HG03378 (cell line): Measurements from ENCODE around the gene GALNT7.
"Not testable (repeated sequence)": the region's sequence is repeated elsewhere in the genome, so short reads cannot be mapped to it uniquely, and the experiment has no call there.

Experiments
- ATAC-seq: cut with Tn5 transposase; IDR thresholded peaks from one replicate; pipeline ENCODE4 v1.9.1; 2021; ENCODE audit warnings: mild to moderate bottlenecking, moderate library complexity; ENCODE audit not compliant: unreplicated experiment

Gene GALNT7, protein sequence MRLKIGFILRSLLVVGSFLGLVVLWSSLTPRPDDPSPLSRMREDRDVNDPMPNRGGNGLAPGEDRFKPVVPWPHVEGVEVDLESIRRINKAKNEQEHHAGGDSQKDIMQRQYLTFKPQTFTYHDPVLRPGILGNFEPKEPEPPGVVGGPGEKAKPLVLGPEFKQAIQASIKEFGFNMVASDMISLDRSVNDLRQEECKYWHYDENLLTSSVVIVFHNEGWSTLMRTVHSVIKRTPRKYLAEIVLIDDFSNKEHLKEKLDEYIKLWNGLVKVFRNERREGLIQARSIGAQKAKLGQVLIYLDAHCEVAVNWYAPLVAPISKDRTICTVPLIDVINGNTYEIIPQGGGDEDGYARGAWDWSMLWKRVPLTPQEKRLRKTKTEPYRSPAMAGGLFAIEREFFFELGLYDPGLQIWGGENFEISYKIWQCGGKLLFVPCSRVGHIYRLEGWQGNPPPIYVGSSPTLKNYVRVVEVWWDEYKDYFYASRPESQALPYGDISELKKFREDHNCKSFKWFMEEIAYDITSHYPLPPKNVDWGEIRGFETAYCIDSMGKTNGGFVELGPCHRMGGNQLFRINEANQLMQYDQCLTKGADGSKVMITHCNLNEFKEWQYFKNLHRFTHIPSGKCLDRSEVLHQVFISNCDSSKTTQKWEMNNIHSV

GRCh38 chr4:173168396-173169177 is at the start of gene GALNT7:
GALNT7 (plus strand) TSS chr4:173168811; CDS start chr4:173168836, 25 bp downstream.
- peak; percentile 30 for ATAC-seq

- ATAC-seq = not testable (repeated sequence)
Observed at GRCh38 chr4:173118819-173119218, 49.8 kb upstream of the GALNT7 start.

- ATAC-seq = no peak
Observed at GRCh38 chr4:173119818-173120217, 48.8 kb upstream of the GALNT7 start.

DNA sequence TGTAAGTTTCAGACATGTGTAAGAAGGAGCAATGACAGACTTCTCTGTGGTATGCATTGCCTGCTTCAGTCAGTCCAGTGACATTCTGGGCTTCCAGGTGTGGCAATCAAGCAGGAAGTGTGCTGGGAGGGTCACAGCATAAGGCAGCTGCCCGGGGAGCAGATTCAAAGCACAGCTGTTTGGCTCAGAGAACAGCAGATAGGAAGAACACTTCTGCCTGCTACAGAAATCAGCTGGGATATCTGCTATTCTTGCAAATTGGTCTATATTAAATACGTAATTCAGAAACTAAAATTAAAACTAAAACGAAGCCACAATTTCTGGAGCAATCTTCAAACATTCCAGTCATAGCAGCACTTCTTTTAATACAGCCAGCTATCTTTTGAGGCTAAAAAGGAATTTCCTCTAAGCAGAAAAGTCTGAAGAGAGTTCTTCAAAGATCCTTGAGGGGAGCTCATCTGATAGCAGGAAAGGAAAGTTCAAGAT is 47.5 kb upstream of the GALNT7 start:
- peak; percentile 98 for ATAC-seq

DNA sequence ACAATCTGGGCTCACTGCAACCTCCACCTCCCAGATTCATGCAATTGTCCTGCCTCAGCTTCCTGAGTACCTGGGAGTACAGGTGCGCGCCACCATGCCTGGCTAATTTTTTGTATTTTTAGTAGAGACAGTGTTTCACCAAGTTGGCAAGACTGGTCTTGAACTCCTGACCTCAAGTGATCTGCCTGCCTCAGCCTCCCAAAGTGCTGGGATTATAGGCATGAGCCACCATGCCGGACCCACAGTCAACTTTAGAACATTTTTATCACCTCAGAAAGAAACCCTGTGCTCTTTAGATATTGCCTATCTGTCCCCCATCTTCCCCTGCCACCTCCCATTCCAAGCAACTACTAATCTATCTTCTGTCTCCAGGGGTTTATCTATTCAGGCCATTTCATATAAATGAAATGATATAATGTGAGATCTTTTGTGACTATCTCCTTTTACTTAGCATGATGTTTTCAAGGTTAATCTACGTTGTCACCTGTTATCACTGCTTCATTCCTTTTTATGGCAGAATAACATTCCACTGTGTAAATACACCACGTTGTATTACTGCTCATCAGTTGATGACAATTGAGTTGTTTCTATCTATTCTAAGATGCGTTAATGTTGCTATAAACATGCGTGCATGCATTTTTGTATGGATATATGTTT is 44.3 kb upstream of the GALNT7 start:
- no peak for ATAC-seq

- ATAC-seq = no peak
Observed at GRCh38 chr4:173125216-173125812, 43.3 kb upstream of the GALNT7 start.

GRCh38 chr4:173128199-173128890 is 40.3 kb upstream of the GALNT7 start:
- ATAC-seq = no peak

GRCh38 chr4:173130687-173131086 is 37.9 kb upstream of the GALNT7 start:
- ATAC-seq = no peak

- ATAC-seq = no peak
Observed at GRCh38 chr4:173134426-173134825, 34.2 kb upstream of the GALNT7 start.

DNA sequence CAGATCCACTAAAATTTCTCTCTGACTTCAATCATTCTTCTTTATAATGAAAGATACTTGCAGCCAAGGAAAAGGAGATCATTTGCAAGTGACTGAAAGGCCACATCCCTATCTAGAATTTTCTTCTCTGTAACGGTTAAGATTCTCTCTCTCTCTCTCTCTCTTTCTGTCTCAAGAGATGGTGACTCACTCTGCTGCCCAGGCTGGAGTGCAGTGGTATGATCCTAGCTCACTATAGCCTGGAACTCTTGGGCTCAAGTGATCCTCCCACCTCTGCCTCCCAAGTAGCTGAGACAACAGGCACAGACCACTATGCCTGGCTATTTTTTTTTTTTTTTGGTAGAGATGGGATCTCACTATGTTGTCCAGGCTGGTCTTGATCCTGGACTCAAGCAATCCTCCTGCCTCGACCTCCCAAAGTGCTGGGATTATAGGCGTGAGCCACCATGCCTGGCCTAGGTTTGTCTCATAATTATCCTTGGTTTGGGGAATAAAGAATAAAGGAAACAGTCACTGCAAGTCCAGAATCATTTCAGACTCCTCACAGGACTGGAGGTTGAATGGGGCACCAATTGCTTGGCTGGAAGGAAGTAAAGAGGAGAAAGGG is 33.3 kb upstream of the GALNT7 start:
- ATAC-seq = no peak

DNA sequence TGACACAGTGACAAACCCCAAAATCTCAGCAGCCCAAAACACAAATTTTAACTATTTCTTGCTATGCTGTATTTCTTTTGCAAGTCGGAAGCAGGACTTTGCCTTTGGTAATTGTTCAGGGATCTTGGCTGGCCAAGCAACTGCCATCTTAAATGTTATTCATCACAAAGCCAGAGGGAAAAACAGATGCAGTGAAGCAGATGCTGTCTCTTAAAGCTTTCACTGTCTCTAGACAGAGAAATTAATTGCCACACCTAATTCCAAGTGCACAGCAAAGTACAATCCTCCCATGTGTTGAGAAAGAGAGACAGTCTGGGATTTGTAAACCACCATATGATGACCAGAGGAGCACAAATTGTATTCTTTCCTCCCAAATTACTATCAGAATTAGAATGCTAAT is 30.0 kb upstream of the GALNT7 start:
- no peak for ATAC-seq

DNA sequence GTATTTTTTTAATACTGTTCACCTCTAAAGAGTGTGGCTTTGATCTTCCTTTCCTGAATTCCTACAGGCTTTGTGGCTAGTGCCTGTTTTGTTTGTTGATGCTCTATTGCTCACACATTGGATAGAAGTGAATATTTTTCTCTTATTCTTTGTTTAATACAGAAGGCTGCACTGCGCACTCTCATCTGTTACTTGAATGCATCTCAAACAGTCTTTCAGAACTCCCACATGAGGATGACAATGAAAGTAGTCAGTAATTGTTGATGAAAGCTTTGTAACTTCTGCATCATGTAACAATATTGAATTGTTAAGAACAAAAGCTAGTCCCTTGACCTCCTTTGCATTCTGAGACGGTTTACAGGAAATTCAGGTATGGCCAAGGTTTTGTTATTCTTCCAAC is 29.1 kb upstream of the GALNT7 start:
- ATAC-seq = no peak

- ATAC-seq = no peak
Observed at GRCh38 chr4:173145131-173145530, 23.5 kb upstream of the GALNT7 start.

- ATAC-seq = no peak
Observed at GRCh38 chr4:173146456-173146855, 22.2 kb upstream of the GALNT7 start.

DNA sequence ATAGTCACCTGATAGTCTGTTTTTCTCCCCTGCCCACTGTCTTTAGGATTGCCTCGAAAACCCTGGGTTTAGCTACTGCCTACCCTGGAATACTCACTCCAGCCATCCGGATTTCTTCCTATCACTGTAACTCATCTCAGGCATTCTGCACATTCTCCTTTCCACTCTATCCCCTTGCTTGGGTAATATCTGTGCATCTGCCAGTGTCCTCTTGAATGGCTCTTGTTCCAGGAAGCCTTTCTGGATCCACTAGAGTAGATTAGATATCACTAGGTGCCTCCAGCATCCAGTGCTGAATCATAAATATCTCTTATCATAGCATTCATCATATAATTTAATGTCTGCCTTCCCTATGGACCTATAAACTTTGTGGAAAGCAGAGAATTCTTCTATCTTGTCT is 17.1 kb upstream of the GALNT7 start:
- no peak for ATAC-seq

DNA sequence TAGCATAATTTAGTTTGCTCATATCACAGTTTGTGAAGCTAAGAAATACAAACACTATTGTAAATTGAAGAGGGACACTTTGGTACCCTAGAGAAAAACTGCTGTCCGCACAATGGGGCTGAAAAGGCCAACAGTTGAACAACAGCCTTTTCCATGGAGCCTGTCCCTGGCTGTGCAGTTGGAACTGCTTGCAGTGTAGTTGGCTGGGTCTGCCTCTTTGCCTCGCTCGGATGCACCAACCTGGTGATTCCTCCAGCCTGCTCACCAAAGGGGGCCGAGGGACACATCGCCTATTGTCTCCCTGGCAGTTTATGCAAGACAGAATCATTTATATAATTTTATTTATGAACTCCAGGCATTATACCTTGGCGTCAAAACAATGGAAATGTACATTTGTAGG is 16.5 kb upstream of the GALNT7 start:
- no peak for ATAC-seq

DNA sequence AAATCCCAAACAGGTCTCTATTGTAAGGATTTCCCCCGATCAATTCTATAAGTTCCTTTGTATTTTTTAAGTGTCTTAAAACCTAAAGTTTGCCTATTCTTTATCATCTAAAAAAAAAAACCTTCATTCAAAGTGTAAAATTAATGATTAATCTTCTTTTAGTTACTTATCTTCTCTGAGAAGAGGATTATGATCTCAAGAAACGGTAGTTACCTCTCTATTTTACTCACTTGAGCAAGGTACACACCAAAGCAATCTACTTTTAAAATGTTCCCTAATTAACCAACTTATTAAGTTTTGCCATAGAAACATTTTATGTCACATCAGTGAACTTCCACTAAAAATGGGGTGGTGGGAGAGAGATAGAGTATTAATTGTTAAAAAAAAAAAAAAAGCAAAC is 15.2 kb upstream of the GALNT7 start:
- ATAC-seq = no peak

DNA sequence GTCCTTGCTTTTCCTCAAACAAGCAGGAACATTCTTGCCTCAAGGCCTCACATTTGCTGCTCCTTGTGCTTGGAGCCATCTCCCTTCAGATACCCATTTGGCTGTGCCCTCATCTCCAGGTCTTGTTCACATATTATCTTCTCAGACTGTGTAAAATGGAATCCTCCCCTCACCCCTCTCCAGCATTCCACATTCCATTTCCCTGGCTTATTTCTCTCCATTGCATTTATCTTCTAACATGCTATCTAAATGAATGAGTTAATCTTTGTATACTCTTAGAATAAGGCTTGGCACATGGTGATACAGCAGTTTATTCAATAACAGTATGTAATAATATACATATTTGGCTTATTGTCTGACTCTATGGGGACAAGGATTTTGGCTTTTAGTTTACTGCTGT is 8.8 kb upstream of the GALNT7 start:
- ATAC-seq = no peak

GRCh38 chr4:173160871-173161270 is 7.7 kb upstream of the GALNT7 start:
- ATAC-seq = no peak

- no peak for ATAC-seq
Observed at GRCh38 chr4:173161311-173161710, 7.3 kb upstream of the GALNT7 start.
